Measurements from ENCODE around the gene AZIN2. TPM values are rescaled to one million over a fixed set of nuclear protein-coding genes. Genes with fewer than 3 reads are reported as not detected.

Gene AZIN2
- total RNA-seq, 1 experiment from 2014 or later, result 0.39 TPM

- Mint-ChIP-seq H3K27me3 (ENCODE audit: low read depth) (peaks cover 6% of the 10 kb centered on the region), H3K9me3 (peaks cover 2 to 6% of the 10 kb centered on the region in 2 experiments; a peak in 3 of 5 replicates), H3K4me1 (peaks cover 27 to 28% of the 10 kb centered on the region in 2 experiments), H3K27ac (no peak overlapping the region), H3K36me3 (ENCODE audit: insufficient read depth in 1 of 3, low read depth in 3 of 3) (peaks cover 1 to 36% (median 31%) of the 10 kb centered on the region in 3 experiments), H3K4me3 (no peak overlapping the region)
- Histone ChIP-seq H3K9ac (ENCODE audit: extremely low read depth, insufficient read length, low read length) (no peak overlapping the region), H2BK15ac (ENCODE audit: low read depth, low read length) (no peak overlapping the region), H3K23me2 (ENCODE audit: insufficient read length, low read depth, low read length, poor library complexity, severe bottlenecking) (peaks cover 6% of the 10 kb centered on the region), H4K20me1 (ENCODE audit: control insufficient read depth, insufficient read depth, insufficient read length) (no peaks in the 10 kb centered on the region), H4K91ac (ENCODE audit: insufficient read length, low read depth, low read length) (no peak overlapping the region), H3K79me1 (ENCODE audit: insufficient read depth, low read depth, low read length, poor library complexity, severe bottlenecking) (peaks cover 15% of the 10 kb centered on the region), H3K4me2 (ENCODE audit: insufficient read depth, insufficient read length, low read length) (no peak overlapping the region), H2AFZ (ENCODE audit: low read length) (no peak overlapping the region), H3K4me1 (ENCODE audit: insufficient read depth, low read length) (peaks cover 2% of the 10 kb centered on the region; the same call in 1 of the 2 replicates), H3K56ac (ENCODE audit: insufficient read length, low read depth, low read length) (no peak overlapping the region), H2BK20ac (ENCODE audit: low read depth, low read length, poor library complexity, severe bottlenecking) (no peak overlapping the region), H3T11ph (ENCODE audit: low read length) (no peak overlapping the region), H3K79me2 (ENCODE audit: insufficient read depth, low read length) (peaks cover 38% of the 10 kb centered on the region; the same call in 1 of the 2 replicates), H3K27ac (ENCODE audit: insufficient read length, low read depth, low read length) (no peak overlapping the region), H3K9me3 (ENCODE audit: control insufficient read depth, low read depth, low read length) (no peaks in the 10 kb centered on the region), H4K5ac (ENCODE audit: insufficient read length, low read depth, low read length) (no peak overlapping the region), H3K14ac (ENCODE audit: insufficient read depth, low read length) (no peak overlapping the region), H3K4ac (ENCODE audit: low read depth, low read length) (no peak overlapping the region), H4K8ac (replicated peaks; ENCODE audit: insufficient read length, low read depth, low read length) (no peak overlapping the region), H3K23ac (ENCODE audit: insufficient read length, low read depth, low read length) (no peak overlapping the region), H2AK5ac (ENCODE audit: insufficient read length, low read length) (no peak overlapping the region), H2BK5ac (ENCODE audit: insufficient read length, low read length) (no peak overlapping the region), H3K18ac (ENCODE audit: insufficient read length, low read depth, low read length) (no peak overlapping the region), H3K27me3 (ENCODE audit: insufficient read depth, low read length) (no peaks in the 10 kb centered on the region; the same call in 1 of the 2 replicates), H2BK12ac (ENCODE audit: insufficient read length, low read depth, low read length) (no peak overlapping the region), H2BK120ac (ENCODE audit: low read depth, low read length, poor library complexity, severe bottlenecking) (no peak overlapping the region)
- no peak for TF ChIP-seq CTCF (conservative IDR thresholded peaks at IDR 0.05)
- WGBS (ENCODE audit: extremely low coverage, insufficient read length, low lambda C conversion rate), result no CpG with 5 or more reads among the region's 6 CpGs
- no peak for DNase-seq
These were observed 48.7 kb upstream of the AZIN2 start for GRCh38 chr1:33032126-33032869.

Data from H9 (cell line).